ENCODE measurements around the gene MIEN1.
A peak's percentile ranks its signal among the peaks of the same experiment; 100 is the strongest.

DNA sequence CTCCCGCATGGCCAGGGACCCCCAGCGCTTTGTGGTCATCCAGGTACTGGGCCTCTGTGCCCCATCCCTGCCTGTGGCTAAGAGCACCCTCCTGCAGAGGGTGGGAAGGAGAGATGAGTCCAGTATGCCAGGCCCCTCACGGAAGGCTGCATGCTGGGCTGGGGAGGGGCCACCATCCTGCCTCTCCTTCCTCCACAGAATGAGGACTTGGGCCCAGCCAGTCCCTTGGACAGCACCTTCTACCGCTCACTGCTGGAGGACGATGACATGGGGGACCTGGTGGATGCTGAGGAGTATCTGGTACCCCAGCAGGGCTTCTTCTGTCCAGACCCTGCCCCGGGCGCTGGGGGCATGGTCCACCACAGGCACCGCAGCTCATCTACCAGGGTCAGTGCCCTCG lies 3.7 kb downstream of the MIEN1 start:
- TF ChIP-seq POLR2AphosphoS5 (IDR thresholded peaks at IDR 0.05; ENCODE audit: low read depth, low read length) = peak; percentile 58; the same call in 1 of the 2 replicates
- no peak for TF ChIP-seq TAF1 (IDR thresholded peaks at IDR 0.05; ENCODE audit: borderline replicate concordance, low read depth, low read length)

Measured in GM12892 (cell line).